Non-pigmented ciliary epithelial cell (primary cell): Measurements from ENCODE around the gene GGTLC1.

Experiments used
- DNase-seq: peaks from one replicate; pipeline ENCODE4 v3.0.0-alpha.2; 2010; ENCODE audit warnings: low read depth

GGTLC1 gene

DNA sequence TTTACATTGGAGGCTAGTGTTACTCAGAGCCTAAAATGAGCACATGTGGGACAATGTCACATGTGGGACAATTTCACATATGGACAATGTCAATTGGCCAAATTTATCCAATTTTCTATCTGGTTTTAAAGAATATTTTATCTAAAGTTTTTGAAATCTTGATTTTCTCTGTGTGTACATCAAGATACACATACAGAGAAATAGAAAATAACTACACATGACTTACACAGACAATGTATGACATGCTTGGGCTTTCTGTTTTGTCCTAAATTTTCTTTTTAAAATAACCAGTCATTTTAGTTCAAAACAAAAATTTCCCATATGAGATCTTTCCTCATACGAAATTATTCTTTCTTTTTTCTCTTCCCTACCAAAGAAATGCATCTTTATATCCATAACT lies 24.6 kb downstream of the GGTLC1 start:
- DNase-seq = no peak

DNA sequence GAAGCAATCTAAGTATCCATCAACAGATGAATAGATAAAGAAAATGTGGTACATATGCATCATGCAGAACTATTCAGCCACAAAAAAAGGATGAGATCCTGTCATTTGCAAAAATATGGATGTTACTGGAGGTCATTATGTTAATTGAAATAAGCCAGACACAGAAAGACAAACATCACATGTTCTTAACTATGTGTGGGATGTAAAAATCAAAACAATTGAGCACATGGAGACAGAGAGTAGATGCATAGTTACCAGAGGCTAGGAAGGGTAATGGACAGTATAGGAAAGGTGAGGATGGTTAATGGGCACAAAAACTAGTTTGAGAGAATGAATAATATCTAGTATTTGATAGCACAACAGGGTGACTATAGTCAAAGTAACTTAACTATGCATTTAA lies 26.3 kb downstream of the GGTLC1 start:
- DNase-seq = no peak

DNA sequence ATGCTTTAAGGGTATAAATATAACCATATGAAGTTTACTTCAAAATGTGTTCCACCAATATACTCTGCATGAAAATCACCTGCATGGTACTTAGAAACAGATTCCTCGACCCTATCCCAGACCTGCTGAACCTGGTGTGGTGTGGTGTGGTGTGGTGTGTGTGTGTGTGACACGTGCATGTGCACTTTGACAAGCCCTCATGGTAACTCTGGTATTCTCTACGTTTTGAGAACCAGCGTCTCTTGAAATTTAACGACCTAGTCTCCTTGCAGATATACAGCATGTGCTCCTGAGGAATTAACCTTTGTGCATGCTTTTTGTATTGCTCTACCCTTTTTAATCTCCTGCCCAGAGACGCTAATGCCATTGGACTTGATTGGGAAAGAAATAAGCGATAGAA lies 29.5 kb downstream of the GGTLC1 start:
- no peak for DNase-seq

DNA sequence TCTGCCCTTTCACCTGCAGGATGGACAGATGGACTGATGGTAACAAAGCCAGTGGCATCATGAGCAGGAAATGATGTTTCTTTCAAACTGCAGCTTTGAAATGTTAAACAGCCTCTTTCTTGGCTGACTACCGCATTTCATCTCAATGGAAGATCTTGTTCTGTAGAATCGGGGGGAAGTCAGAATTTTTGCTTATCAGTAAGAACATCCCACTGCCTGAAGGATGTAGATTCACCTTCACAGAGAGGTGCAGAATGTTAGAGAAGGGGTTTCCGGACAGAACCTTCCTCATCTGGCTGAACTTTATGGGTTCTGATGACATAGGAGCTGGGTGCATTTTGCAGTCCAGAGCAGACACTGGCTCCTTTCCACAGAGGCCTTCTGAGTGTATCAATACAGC lies 32.7 kb downstream of the GGTLC1 start:
- no peak for DNase-seq

DNA sequence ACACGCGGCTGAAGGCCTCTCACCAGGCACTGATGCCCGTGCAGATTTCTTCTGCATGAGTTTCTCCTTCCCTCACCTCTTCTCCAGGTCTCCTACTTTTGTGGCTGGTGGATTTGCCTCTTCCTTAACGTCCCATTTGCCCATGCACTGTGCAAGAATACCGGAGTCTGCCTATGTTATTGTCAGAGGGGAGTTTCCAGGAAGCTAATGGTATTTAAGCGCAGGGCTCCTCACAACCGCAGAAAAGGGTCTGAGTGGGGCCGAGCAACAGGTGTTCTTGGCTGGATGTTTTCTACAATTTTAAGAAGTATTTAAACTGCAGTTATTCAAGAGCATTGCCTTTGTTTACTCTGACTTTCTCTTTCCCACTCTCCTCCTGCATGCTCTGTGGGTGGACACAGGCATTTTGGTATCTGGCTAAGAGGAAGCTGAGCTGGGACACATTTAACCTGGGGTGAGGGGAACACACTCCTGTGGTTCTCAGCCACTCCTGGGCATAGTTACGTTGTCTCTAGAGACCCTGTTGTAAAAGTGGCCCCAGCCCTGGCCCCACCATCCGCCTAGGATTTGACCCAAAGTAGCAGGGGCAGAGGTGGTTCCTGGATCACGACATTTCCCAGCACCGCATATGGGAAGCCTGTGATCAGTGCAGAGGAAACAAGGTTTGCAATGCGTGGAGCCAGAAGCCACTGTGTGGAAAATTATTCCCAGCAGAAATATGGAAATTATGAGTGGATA lies 34.4 kb downstream of the GGTLC1 start:
- DNase-seq = no peak

DNA sequence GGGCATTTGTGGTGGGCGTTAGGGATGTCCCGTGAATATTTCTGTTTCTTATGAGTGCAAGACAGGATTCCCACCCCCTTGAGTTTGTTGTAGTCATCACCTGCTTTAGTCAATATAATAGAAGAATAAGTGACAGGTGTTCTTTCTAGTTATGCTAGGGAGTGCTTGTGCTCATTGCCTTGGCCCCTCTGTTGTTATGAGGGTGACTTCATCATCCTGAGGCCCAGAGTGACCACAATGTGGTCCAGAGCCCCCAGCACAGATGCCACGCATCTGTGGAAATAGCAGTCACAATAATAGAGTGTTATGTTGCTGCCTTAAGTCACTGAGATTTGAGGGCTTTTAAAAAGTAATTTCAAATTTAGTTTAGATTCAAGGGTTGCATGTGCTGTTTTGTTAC lies 42.4 kb downstream of the GGTLC1 start:
- DNase-seq = no peak

DNA sequence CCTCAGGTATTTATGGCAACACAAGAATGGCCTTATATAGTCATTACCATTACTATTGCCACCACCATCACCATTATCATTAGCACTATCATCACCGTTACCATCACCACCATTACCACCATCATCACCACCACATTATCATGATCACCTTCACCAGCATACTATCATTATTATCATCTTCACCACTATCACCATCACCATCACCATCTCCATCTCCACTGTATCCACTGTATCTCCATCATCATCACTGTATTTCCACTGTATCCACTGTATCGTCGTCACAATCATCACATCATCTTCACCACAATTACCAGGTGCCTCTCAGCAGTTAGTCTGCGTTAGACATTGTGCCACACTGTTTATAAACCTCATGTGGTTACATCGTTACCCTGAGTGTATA lies 45.3 kb downstream of the GGTLC1 start:
- no peak for DNase-seq

DNA sequence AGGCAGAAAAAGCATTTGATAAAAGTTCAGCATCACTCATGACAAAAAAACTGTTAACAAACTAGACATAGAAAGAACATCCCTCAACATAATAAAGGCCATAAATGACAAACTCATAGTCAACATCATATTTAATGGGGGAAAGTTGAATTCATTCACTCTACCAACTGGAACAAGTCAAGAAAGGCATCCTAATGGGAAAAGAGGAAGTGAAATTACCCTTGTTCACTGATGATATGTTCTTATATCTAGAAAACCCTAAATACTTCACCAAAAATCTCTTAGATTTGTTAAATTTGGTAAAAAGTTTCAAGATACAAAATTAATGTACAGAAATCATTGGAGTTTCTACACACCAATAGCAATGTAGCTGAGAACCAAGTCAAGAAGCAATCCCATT lies 48.9 kb downstream of the GGTLC1 start:
- DNase-seq = no peak

DNA sequence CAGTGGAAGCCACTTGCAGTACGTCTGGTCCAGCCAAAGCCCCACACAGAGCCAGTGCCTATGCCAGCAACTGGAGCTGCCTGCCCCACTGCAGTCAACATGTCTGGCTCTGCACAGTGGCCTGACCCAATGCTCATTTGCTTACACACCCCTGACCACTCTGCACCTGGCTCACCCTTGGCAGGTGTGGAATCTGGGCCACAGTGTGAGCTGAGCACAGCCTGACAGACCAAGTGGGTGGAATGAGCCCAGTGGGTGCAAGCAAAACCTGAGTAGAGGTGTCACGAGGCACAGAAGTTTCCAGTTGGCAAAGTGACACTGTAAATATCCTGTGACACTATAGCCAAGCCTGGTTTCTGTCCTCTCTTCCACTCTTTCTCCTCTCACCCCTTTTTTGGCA lies 49.5 kb downstream of the GGTLC1 start:
- no peak for DNase-seq

DNA sequence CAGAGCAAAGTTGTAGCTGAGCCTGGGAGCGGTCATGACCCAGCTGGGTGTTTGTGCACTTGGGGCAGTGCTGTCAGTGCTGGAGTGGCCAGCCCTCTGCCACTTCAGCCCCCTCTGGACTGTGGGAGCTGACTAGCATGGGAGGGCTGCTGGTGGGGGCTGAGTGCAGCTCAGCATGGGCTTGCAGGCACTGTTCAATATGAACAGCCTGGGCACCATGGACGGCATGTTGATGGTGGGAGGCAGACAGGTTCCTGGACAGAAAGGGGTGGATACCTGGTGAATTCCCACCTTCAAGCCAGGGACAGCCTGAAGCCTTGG lies 50.5 kb downstream of the GGTLC1 start:
- DNase-seq = no peak

DNA sequence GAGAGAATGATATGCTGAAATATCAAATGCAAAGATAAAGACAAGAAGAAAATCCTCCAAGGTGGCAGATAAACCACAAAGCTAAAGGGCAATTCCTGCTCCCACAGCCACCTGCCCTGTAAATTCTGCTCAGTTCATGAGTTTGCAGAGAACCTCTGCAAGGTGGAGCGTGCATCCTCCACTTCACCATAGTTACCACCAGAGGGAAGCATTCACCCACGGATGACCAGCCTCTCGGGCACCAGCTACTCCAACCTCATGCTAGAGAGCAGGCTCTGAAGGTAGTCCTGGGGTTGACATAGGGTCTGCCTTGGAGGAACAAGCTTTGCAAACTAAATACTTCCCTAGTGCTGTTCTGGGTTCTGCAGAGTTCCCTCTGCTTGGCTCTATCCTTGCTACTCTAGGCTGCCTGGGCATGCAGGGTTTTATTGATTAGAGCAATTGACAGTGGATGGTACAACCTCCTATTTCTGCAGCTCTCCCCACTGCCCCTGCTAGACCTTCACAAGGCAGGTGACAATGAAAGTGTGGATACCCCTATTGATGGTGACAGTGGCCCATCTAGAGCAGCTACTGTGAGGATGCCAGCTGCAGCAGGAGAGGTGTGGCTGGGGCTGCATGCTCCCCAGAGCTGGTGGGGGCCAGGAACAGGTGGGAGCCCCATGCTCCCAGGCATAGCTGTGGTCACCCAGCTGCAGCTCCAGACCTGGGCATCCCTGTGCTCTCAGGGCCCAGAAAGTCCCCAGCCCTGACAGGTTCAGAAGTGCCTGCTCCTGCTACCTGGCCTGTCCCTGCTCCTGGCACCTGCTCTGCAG lies 51.1 kb downstream of the GGTLC1 start:
- DNase-seq = peak; percentile 20
